ENCODE results near the gene COG8. TPM values are rescaled to one million over a fixed set of nuclear protein-coding genes. Genes with fewer than 3 reads are reported as not detected.

The COG8 gene
- total and polyA plus RNA-seq, 10 of the 15 experiments (the other 5 are each of a cell fraction or from before 2014, with no cell fraction given), result 2.8 to 39.6 (median 23.8) TPM

DNA sequence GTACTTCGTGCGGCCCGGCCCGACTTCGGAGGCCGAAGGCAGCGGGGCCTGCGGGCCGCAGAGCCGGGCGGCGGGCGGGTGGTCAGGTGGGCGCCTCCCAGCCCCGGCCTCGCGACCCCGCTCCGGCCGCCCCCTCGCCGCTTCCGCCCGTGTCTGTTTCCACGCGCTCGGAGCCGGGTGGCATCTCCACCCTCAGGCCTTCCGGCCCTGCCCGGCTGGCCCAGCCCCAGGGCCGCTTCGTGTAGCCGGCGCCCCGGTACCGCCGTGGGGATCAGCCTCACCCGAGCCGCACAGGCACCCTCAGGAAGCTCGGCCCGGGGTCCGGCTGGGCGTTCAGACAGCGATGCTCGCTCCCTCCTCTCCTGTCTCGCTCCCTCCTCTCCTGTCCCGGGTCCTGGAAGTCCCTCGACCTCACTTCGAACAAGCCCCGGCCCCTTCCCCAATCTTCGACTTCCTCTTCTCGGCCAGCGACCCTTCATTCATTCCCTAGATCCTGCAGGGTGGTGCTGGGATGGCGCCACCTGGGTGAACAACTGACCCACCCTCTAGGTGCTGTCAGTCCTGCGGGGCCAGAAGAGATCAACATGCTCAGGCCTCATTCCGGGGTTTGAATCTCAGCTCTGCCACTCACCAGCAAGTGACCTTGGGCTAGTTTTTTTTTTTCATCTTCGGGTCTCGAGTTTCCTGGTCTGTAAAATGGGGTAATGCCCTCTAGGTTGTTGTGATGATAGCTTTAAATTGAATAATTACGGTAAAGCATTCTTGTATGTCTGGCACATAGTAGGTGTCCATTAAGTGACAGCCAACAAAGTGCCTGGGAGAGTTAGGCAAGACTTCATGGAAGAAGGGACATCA is 27.6 kb downstream of the COG8 start (continued):
- TF ChIP-seq, protein P1, sequence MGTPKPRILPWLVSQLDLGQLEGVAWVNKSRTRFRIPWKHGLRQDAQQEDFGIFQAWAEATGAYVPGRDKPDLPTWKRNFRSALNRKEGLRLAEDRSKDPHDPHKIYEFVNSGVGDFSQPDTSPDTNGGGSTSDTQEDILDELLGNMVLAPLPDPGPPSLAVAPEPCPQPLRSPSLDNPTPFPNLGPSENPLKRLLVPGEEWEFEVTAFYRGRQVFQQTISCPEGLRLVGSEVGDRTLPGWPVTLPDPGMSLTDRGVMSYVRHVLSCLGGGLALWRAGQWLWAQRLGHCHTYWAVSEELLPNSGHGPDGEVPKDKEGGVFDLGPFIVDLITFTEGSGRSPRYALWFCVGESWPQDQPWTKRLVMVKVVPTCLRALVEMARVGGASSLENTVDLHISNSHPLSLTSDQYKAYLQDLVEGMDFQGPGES (IDR thresholded peaks at IDR 0.05), result no peak
- TF ChIP-seq MTA3 (IDR thresholded peaks at IDR 0.05; ENCODE audit: borderline replicate concordance, low read length) (no peak), CHD1 (IDR thresholded peaks at IDR 0.05; ENCODE audit: low read depth, low read length) (no peak), POLR2AphosphoS2 (IDR thresholded peaks at IDR 0.05; ENCODE audit: low read depth, low read length) (no peak), SMC3 (IDR thresholded peaks at IDR 0.05; ENCODE audit: borderline replicate concordance, low read length) (no peak), WRNIP1 (IDR thresholded peaks at IDR 0.05; ENCODE audit: borderline replicate concordance, low read depth, low read length) (no peak), CBX5 (IDR thresholded peaks at IDR 0.05; ENCODE audit: low read depth) (no peak), KAT2A (conservative IDR thresholded peaks at IDR 0.05; ENCODE audit: control insufficient read depth, low read depth, low read length) (no peak)
- TF ChIP-seq, protein P2, sequence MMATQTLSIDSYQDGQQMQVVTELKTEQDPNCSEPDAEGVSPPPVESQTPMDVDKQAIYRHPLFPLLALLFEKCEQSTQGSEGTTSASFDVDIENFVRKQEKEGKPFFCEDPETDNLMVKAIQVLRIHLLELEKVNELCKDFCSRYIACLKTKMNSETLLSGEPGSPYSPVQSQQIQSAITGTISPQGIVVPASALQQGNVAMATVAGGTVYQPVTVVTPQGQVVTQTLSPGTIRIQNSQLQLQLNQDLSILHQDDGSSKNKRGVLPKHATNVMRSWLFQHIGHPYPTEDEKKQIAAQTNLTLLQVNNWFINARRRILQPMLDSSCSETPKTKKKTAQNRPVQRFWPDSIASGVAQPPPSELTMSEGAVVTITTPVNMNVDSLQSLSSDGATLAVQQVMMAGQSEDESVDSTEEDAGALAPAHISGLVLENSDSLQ (IDR thresholded peaks at IDR 0.05), result peak; percentile 46
- TF ChIP-seq, protein P3, sequence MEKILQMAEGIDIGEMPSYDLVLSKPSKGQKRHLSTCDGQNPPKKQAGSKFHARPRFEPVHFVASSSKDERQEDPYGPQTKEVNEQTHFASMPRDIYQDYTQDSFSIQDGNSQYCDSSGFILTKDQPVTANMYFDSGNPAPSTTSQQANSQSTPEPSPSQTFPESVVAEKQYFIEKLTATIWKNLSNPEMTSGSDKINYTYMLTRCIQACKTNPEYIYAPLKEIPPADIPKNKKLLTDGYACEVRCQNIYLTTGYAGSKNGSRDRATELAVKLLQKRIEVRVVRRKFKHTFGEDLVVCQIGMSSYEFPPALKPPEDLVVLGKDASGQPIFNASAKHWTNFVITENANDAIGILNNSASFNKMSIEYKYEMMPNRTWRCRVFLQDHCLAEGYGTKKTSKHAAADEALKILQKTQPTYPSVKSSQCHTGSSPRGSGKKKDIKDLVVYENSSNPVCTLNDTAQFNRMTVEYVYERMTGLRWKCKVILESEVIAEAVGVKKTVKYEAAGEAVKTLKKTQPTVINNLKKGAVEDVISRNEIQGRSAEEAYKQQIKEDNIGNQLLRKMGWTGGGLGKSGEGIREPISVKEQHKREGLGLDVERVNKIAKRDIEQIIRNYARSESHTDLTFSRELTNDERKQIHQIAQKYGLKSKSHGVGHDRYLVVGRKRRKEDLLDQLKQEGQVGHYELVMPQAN (conservative IDR thresholded peaks at IDR 0.05), result peak; percentile 54; the same call in 1 of the 2 replicates
- TF ChIP-seq, protein P4, sequence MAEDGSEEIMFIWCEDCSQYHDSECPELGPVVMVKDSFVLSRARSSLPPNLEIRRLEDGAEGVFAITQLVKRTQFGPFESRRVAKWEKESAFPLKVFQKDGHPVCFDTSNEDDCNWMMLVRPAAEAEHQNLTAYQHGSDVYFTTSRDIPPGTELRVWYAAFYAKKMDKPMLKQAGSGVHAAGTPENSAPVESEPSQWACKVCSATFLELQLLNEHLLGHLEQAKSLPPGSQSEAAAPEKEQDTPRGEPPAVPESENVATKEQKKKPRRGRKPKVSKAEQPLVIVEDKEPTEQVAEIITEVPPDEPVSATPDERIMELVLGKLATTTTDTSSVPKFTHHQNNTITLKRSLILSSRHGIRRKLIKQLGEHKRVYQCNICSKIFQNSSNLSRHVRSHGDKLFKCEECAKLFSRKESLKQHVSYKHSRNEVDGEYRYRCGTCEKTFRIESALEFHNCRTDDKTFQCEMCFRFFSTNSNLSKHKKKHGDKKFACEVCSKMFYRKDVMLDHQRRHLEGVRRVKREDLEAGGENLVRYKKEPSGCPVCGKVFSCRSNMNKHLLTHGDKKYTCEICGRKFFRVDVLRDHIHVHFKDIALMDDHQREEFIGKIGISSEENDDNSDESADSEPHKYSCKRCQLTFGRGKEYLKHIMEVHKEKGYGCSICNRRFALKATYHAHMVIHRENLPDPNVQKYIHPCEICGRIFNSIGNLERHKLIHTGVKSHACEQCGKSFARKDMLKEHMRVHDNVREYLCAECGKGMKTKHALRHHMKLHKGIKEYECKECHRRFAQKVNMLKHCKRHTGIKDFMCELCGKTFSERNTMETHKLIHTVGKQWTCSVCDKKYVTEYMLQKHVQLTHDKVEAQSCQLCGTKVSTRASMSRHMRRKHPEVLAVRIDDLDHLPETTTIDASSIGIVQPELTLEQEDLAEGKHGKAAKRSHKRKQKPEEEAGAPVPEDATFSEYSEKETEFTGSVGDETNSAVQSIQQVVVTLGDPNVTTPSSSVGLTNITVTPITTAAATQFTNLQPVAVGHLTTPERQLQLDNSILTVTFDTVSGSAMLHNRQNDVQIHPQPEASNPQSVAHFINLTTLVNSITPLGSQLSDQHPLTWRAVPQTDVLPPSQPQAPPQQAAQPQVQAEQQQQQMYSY (CRISPR knock-in tag; IDR thresholded peaks at IDR 0.05), result no peak
- TF ChIP-seq, protein P5, sequence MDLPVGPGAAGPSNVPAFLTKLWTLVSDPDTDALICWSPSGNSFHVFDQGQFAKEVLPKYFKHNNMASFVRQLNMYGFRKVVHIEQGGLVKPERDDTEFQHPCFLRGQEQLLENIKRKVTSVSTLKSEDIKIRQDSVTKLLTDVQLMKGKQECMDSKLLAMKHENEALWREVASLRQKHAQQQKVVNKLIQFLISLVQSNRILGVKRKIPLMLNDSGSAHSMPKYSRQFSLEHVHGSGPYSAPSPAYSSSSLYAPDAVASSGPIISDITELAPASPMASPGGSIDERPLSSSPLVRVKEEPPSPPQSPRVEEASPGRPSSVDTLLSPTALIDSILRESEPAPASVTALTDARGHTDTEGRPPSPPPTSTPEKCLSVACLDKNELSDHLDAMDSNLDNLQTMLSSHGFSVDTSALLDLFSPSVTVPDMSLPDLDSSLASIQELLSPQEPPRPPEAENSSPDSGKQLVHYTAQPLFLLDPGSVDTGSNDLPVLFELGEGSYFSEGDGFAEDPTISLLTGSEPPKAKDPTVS (IDR thresholded peaks at IDR 0.05; ENCODE audit: low read depth, low read length), result no peak
- TF ChIP-seq, protein P6, sequence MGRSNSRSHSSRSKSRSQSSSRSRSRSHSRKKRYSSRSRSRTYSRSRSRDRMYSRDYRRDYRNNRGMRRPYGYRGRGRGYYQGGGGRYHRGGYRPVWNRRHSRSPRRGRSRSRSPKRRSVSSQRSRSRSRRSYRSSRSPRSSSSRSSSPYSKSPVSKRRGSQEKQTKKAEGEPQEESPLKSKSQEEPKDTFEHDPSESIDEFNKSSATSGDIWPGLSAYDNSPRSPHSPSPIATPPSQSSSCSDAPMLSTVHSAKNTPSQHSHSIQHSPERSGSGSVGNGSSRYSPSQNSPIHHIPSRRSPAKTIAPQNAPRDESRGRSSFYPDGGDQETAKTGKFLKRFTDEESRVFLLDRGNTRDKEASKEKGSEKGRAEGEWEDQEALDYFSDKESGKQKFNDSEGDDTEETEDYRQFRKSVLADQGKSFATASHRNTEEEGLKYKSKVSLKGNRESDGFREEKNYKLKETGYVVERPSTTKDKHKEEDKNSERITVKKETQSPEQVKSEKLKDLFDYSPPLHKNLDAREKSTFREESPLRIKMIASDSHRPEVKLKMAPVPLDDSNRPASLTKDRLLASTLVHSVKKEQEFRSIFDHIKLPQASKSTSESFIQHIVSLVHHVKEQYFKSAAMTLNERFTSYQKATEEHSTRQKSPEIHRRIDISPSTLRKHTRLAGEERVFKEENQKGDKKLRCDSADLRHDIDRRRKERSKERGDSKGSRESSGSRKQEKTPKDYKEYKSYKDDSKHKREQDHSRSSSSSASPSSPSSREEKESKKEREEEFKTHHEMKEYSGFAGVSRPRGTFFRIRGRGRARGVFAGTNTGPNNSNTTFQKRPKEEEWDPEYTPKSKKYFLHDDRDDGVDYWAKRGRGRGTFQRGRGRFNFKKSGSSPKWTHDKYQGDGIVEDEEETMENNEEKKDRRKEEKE (IDR thresholded peaks at IDR 0.05), result no peak
- TF ChIP-seq, protein P7, sequence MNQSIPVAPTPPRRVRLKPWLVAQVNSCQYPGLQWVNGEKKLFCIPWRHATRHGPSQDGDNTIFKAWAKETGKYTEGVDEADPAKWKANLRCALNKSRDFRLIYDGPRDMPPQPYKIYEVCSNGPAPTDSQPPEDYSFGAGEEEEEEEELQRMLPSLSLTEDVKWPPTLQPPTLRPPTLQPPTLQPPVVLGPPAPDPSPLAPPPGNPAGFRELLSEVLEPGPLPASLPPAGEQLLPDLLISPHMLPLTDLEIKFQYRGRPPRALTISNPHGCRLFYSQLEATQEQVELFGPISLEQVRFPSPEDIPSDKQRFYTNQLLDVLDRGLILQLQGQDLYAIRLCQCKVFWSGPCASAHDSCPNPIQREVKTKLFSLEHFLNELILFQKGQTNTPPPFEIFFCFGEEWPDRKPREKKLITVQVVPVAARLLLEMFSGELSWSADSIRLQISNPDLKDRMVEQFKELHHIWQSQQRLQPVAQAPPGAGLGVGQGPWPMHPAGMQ (IDR thresholded peaks at IDR 0.05; ENCODE audit: borderline replicate concordance), result no peak
